ENCODE data around the gene ZNF688. TPM values are rescaled to one million over a fixed set of nuclear protein-coding genes. Genes with fewer than 3 reads are reported as not detected.

The ZNF688 gene
- total and polyA plus RNA-seq, 9 of the 15 experiments (the other 6 are each of a cell fraction or from before 2014, with no cell fraction given), result 0.48 to 12.9 (median 4.5) TPM

DNA sequence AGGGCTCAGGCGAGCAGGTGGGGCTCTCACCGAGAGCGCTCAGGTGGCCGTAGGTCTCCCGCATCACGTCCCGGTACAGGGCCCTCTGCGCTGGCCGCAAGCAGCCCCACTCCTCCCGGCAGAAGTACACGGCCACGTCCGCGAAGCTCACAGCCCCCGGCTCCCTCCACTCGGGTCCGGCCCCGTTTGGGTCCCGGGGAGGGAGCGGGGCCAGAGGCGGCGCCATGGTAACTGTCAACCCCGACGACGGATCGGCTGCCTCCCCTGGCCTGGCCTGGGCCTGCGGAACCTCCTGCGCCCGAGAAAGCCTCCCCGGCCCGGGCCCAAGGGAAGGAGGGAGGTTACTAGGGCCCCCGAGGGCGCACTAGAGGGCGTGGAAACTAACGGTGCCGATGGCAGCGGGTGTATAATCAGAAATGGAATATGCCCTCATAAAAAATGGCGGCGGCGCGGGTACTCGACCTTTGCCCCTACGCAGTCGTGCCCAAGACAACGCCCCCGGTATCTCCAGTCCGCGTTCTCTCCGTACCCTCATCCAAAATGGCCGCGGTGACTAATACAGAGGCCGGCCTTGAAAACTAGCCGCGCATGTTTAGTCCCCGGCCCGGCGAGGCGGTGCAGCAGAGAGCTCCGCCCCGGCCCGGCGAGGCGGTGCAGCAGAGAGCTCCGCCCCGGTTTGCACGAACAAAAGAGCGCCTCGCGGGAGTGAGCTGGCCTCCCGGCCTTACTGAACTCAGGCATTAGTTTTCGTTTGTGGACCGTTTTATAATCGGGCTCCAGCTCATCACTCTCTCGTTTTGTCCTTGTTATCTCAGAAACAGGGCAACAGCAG, 13.3 kb downstream of the ZNF688 start, which contains the start of gene ZNF764 (continued):
- no peak for TF ChIP-seq ZNF24 (IDR thresholded peaks at IDR 0.05)
- TF ChIP-seq, protein P1, sequence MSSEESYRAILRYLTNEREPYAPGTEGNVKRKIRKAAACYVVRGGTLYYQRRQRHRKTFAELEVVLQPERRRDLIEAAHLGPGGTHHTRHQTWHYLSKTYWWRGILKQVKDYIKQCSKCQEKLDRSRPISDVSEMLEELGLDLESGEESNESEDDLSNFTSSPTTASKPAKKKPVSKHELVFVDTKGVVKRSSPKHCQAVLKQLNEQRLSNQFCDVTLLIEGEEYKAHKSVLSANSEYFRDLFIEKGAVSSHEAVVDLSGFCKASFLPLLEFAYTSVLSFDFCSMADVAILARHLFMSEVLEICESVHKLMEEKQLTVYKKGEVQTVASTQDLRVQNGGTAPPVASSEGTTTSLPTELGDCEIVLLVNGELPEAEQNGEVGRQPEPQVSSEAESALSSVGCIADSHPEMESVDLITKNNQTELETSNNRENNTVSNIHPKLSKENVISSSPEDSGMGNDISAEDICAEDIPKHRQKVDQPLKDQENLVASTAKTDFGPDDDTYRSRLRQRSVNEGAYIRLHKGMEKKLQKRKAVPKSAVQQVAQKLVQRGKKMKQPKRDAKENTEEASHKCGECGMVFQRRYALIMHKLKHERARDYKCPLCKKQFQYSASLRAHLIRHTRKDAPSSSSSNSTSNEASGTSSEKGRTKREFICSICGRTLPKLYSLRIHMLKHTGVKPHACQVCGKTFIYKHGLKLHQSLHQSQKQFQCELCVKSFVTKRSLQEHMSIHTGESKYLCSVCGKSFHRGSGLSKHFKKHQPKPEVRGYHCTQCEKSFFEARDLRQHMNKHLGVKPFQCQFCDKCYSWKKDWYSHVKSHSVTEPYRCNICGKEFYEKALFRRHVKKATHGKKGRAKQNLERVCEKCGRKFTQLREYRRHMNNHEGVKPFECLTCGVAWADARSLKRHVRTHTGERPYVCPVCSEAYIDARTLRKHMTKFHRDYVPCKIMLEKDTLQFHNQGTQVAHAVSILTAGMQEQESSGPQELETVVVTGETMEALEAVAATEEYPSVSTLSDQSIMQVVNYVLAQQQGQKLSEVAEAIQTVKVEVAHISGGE (CRISPR knock-in tag; IDR thresholded peaks at IDR 0.05), result peak in 1 of 3 experiments; percentile 92; a peak in 2 of 6 replicates
- no peak for TF ChIP-seq ZNF76 (CRISPR knock-in tag; IDR thresholded peaks at IDR 0.05; ENCODE audit: borderline replicate concordance)
- no peak for TF ChIP-seq ZNF707 (CRISPR knock-in tag; conservative IDR thresholded peaks at IDR 0.05)
- no peak for TF ChIP-seq ZSCAN29 (IDR thresholded peaks at IDR 0.05)
- TF ChIP-seq SAFB (IDR thresholded peaks at IDR 0.05; ENCODE audit: borderline replicate concordance, low read depth, low read length), result 0 out of 2 replicates have a peak, but pooled peaks have one; percentile 22
- no peak for TF ChIP-seq RBM15 (IDR thresholded peaks at IDR 0.05; ENCODE audit: insufficient read depth, low read length)
- TF ChIP-seq POLR2AphosphoS5 (IDR thresholded peaks at IDR 0.05; ENCODE audit: control insufficient read depth, insufficient read depth, low read depth, low read length), result 0 out of 2 replicates have a peak, but pooled peaks have one; percentile 36
- no peak for TF ChIP-seq PYGO2 (tag; IDR thresholded peaks at IDR 0.05)
- no peak for TF ChIP-seq ZNF134 (CRISPR knock-in tag; conservative IDR thresholded peaks at IDR 0.05)
- no peak for TF ChIP-seq ZNF316 (IDR thresholded peaks at IDR 0.05)
- TF ChIP-seq SMAD1 (IDR thresholded peaks at IDR 0.05; ENCODE audit: low read depth, low read length, partially characterized antibody), result peak; percentile 33
- TF ChIP-seq BMI1 (IDR thresholded peaks at IDR 0.05; ENCODE audit: low read length), result no peak
- no peak for TF ChIP-seq SREBF1 (IDR thresholded peaks at IDR 0.05; ENCODE audit: borderline replicate concordance, low read depth, low read length)
- no peak for TF ChIP-seq FOXM1 (IDR thresholded peaks at IDR 0.05; ENCODE audit: low read depth)
- 0 out of 2 replicates have a peak, but pooled peaks have one; percentile 19 for TF ChIP-seq FOXM1 (CRISPR knock-in tag; IDR thresholded peaks at IDR 0.05; ENCODE audit: low read depth)
- TF ChIP-seq, protein P2, sequence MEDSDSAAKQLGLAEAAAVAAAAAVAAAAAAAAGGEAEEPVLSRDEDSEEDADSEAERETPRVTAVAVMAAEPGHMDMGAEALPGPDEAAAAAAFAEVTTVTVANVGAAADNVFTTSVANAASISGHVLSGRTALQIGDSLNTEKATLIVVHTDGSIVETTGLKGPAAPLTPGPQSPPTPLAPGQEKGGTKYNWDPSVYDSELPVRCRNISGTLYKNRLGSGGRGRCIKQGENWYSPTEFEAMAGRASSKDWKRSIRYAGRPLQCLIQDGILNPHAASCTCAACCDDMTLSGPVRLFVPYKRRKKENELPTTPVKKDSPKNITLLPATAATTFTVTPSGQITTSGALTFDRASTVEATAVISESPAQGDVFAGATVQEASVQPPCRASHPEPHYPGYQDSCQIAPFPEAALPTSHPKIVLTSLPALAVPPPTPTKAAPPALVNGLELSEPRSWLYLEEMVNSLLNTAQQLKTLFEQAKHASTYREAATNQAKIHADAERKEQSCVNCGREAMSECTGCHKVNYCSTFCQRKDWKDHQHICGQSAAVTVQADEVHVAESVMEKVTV (CRISPR knock-in tag; IDR thresholded peaks at IDR 0.05), result no peak
- no peak for TF ChIP-seq ZNF583 (CRISPR knock-in tag; IDR thresholded peaks at IDR 0.05)
- TF ChIP-seq, protein P3, sequence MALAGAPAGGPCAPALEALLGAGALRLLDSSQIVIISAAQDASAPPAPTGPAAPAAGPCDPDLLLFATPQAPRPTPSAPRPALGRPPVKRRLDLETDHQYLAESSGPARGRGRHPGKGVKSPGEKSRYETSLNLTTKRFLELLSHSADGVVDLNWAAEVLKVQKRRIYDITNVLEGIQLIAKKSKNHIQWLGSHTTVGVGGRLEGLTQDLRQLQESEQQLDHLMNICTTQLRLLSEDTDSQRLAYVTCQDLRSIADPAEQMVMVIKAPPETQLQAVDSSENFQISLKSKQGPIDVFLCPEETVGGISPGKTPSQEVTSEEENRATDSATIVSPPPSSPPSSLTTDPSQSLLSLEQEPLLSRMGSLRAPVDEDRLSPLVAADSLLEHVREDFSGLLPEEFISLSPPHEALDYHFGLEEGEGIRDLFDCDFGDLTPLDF (CRISPR knock-in tag; IDR thresholded peaks at IDR 0.05), result peak; percentile 71; the same call in 1 of the 2 replicates
- TF ChIP-seq, protein P4, sequence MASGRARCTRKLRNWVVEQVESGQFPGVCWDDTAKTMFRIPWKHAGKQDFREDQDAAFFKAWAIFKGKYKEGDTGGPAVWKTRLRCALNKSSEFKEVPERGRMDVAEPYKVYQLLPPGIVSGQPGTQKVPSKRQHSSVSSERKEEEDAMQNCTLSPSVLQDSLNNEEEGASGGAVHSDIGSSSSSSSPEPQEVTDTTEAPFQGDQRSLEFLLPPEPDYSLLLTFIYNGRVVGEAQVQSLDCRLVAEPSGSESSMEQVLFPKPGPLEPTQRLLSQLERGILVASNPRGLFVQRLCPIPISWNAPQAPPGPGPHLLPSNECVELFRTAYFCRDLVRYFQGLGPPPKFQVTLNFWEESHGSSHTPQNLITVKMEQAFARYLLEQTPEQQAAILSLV (tag; IDR thresholded peaks at IDR 0.05), result no peak
